Measurements from ENCODE around the gene YARS1.

YARS1 gene

GRCh38 chr1:32782086-32782485, 35.1 kb downstream of the YARS1 start:
- FAIRE-seq (no peak), DNase-seq (ENCODE audit: low spot score) (no peak)

GRCh38 chr1:32780628-32781234, 36.4 kb downstream of the YARS1 start:
- DNase-seq (ENCODE audit: low spot score) (no peak), FAIRE-seq (no peak)

GRCh38 chr1:32780005-32780404, 37.2 kb downstream of the YARS1 start:
- no peak for FAIRE-seq

GRCh38 chr1:32779242-32779641, 37.9 kb downstream of the YARS1 start:
- DNase-seq (ENCODE audit: low spot score) (no peak), FAIRE-seq (no peak)

More at GRCh38 chr1:32780005-32780404, 37.2 kb downstream of the YARS1 start:
- DNase-seq (ENCODE audit: low spot score) = no peak

GRCh38 chr1:32775640-32776337, 41.4 kb downstream of the YARS1 start:
- peak; percentile 60 for DNase-seq (ENCODE audit: low spot score)
- peak; percentile 21 for FAIRE-seq

GRCh38 chr1:32774950-32775634, 42.1 kb downstream of the YARS1 start:
- DNase-seq (ENCODE audit: low spot score) (peak; percentile 85), FAIRE-seq (peak; percentile 88)

GRCh38 chr1:32774464-32774808, 42.7 kb downstream of the YARS1 start:
- FAIRE-seq (no peak), DNase-seq (ENCODE audit: low spot score) (no peak)

- FAIRE-seq = no peak
- DNase-seq (ENCODE audit: low spot score) = no peak
Measured at GRCh38 chr1:32773764-32774463, 43.2 kb downstream of the YARS1 start.

GRCh38 chr1:32773018-32773763, 44.0 kb downstream of the YARS1 start:
- FAIRE-seq (no peak), DNase-seq (ENCODE audit: low spot score) (peak; percentile 62)

- FAIRE-seq = no peak
- no peak for DNase-seq (ENCODE audit: low spot score)
Measured at GRCh38 chr1:32772281-32773017, 44.7 kb downstream of the YARS1 start.

GRCh38 chr1:32771561-32772280, 45.4 kb downstream of the YARS1 start:
- DNase-seq (ENCODE audit: low spot score) = no peak
- FAIRE-seq = no peak

GRCh38 chr1:32770741-32771548, 46.2 kb downstream of the YARS1 start:
- no peak for FAIRE-seq
- no peak for DNase-seq (ENCODE audit: low spot score)

GRCh38 chr1:32770221-32770731, 46.9 kb downstream of the YARS1 start:
- FAIRE-seq = no peak
- no peak for DNase-seq (ENCODE audit: low spot score)

- no peak for FAIRE-seq
Measured at GRCh38 chr1:32769524-32770220, 47.5 kb downstream of the YARS1 start.

GRCh38 chr1:32768110-32768850, 48.9 kb downstream of the YARS1 start:
- DNase-seq (ENCODE audit: low spot score) = no peak
- FAIRE-seq = no peak

More at GRCh38 chr1:32769524-32770220, 47.5 kb downstream of the YARS1 start:
- DNase-seq (ENCODE audit: low spot score) = no peak

- no peak for FAIRE-seq
- no peak for DNase-seq (ENCODE audit: low spot score)
Measured at GRCh38 chr1:32767641-32768040, 49.5 kb downstream of the YARS1 start.

GRCh38 chr1:32767156-32767555, 50.0 kb downstream of the YARS1 start:
- FAIRE-seq = no peak
- DNase-seq (ENCODE audit: low spot score) = no peak
